Panc1 (cell line): Measurements from ENCODE around the gene ATP6V0E2. TPM values are rescaled to one million over a fixed set of nuclear protein-coding genes. Genes with fewer than 3 reads are reported as not detected.

ENCODE experiments used
- ATAC-seq: fragments of 200-7000 bp; cut with Tn5 transposase; 2 replicates; pipeline ENCODE4 v1.9.1; 2020; ENCODE audit warnings: mild to moderate bottlenecking, moderate library complexity
- BruUV-seq: library from RNA; stranded (reverse); fragments of 400-500 nt; replicated peaks from 2 replicates; lab custom pipeline; 2021; lab: Mats Ljungman, UMichigan
- CTCF ChIA-PET: fragments of 300-600 bp; sonication (Branson Sonifier 250); formaldehyde crosslinking; loops from one replicate; lab custom pipeline; 2022; ENCODE audit warnings: antibody characterized with exemption; lab: Charles Lee
- POLR2A ChIA-PET: fragments of 300-600 bp; sonication (Branson Sonifier 250); formaldehyde crosslinking; loops from one replicate; lab custom pipeline; 2022; ENCODE audit warnings: antibody characterized with exemption; lab: Charles Lee
- DNase-seq: peaks from one replicate; pipeline ENCODE4 v3.0.0-alpha.2; 2010; ENCODE audit warnings: low read depth, low spot score
- H3K27ac ChIP-seq: 2 replicates; pipeline ENCODE4 v1.5.1; 2011; ENCODE audit warnings: mild to moderate bottlenecking, low read length, inconsistent platforms
- H3K27me3 ChIP-seq: fragments of 200-500 bp; sonication (Bioruptor generic); 2 replicates; pipeline ENCODE4 v1.6.0; 2014; ENCODE audit warnings: low read length, inconsistent platforms; ENCODE audit not compliant: control insufficient read depth, insufficient read depth
- H3K36me3 ChIP-seq: fragments of 200-500 bp; sonication (Bioruptor generic); 2 replicates; pipeline ENCODE4 v1.5.1; 2014; ENCODE audit warnings: inconsistent platforms, mild to moderate bottlenecking, low read length, moderate library complexity; ENCODE audit not compliant: control insufficient read depth, insufficient read depth
- H3K4me1 ChIP-seq: 2 replicates; pipeline ENCODE4 v1.5.1; 2011; ENCODE audit warnings: inconsistent platforms, mild to moderate bottlenecking, low read length, moderate library complexity; ENCODE audit not compliant: control insufficient read depth, insufficient read depth
- H3K4me3 ChIP-seq, 2 experiments: 2 replicates each; pipeline ENCODE4 v1.5.1; 2011 to 2012; ENCODE audit warnings: low read depth in 2 of 2, low read length in 2 of 2, mild to moderate bottlenecking in 2 of 2, inconsistent platforms in 1 of 2, moderate library complexity in 1 of 2
- H3K9me3 ChIP-seq: fragments of 200-500 bp; sonication (Bioruptor generic); 2 replicates; pipeline ENCODE4 v1.5.1; 2014; ENCODE audit warnings: low read depth, mild to moderate bottlenecking, inconsistent platforms, low read length, moderate library complexity; ENCODE audit not compliant: control insufficient read depth, insufficient read depth
- CTCF ChIP-seq: fragments of 450-650 bp; IDR thresholded peaks from 2 replicates; pipeline ENCODE4 v1.5.1; 2017; ENCODE audit warnings: mild to moderate bottlenecking
- POLR2AphosphoS5 ChIP-seq: IDR thresholded peaks from 2 replicates; pipeline ENCODE4 v1.6.1; 2012; ENCODE audit warnings: mild to moderate bottlenecking, low read depth, low read length, moderate library complexity
- SIN3A ChIP-seq: IDR thresholded peaks from 2 replicates; pipeline ENCODE4 v1.6.1; 2012; ENCODE audit warnings: low read depth, mild to moderate bottlenecking, low read length, moderate library complexity, borderline replicate concordance; ENCODE audit not compliant: insufficient read depth
- TCF7L2 ChIP-seq: IDR thresholded peaks from 2 replicates; pipeline ENCODE4 v1.6.1; 2011; ENCODE audit warnings: mild to moderate bottlenecking, low read depth, low read length, inconsistent platforms
- in situ Hi-C: cut with HindIII; loops from 2 replicates; pipeline ENCODE4 v1.10.0; 2016; ENCODE audit warnings: low sequenced_read_pairs, low pct_unique_long_range_greater_than_20kb
- intact Hi-C: fragments of 100-400 bp; cut with micrococcal nuclease; formaldehyde crosslinking; loops from one replicate; pipeline ENCODE4 v1.10.0; 2022; ENCODE audit not compliant: unreplicated experiment
- total RNA-seq: library from RNA; stranded (reverse); gene quantifications from one replicate; pipeline ENCODE4 v1.2.1, GENCODE V29; 2021; ENCODE audit not compliant: unreplicated experiment
- TF ChIP-seq, protein P1 (sequence below), 2 experiments: IDR thresholded peaks; 2 replicates each; pipeline ENCODE4 v1.6.1; 2011 to 2012; ENCODE audit warnings: low read depth in 2 of 2, control low read depth in 1 of 2, low read length in 1 of 2, mild to moderate bottlenecking in 1 of 2, moderate library complexity in 1 of 2; ENCODE audit not compliant: insufficient read depth in 1 of 2

Gene ATP6V0E2
- total RNA-seq, 1 experiment from 2014 or later, result 44.7 TPM

- POLR2A ChIA-PET, result no interaction called here
- DNase-seq (no peak), ATAC-seq (no peak)
- TF ChIP-seq CTCF, result no peak
- TF ChIP-seq SIN3A, result no peak
- in situ Hi-C loops (no loop called here), intact Hi-C loops (no loop called here)
- Histone ChIP-seq H3K4me3 (peak overlapping the region; percentile 69 to 88), H3K27me3 (no peaks in the 10 kb centered on the region), H3K4me1 (peaks cover 12% of the 10 kb centered on the region), H3K9me3 (no peaks in the 10 kb centered on the region), H3K36me3 (no peaks in the 10 kb centered on the region; the same call in 1 of the 2 replicates), H3K27ac (no peak overlapping the region)
- no TSS peak for BruUV-seq
- CTCF ChIA-PET, result no interaction called here
Measured at GRCh38 chr7:149874644-149875028, 867 bp downstream of the ATP6V0E2 start.

GRCh38 chr7:149875396-149875795, 1.6 kb downstream of the ATP6V0E2 start:
- POLR2A ChIA-PET, result no interaction called here

DNA sequence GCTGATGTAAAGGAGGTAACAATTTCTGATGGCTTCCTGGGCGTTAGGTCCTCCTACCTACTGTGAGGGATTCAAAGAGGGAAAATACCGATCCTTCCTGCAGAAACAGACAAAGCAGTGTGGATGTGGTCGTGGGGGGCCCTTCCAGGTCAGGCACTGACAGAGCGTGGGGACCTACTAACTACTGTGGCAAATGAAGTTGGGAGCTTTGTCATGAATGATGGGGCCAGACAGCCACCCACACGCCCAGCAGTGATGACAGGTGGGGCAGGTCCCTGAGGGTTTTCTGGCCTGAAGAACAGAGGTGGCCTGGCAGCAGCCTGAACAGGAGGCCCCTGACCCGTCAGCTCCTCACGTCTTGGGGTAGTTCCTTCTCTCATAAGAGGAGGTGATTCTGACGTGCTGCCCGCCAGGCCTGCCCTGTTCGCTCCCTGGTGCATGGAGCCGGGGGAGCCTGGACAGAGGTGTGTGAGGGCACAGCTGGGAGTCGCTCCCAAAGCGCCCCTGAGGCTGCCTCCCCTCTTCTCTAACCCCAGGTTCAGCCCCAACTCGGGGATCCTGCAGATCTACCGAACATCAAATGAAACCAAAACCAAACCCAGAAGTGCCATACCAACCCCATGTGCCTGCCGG, 4.2 kb downstream of the ATP6V0E2 start:
- H3K27me3 ChIP-seq, result no peaks in the 10 kb centered on the region
- H3K9me3 ChIP-seq, result no peaks in the 10 kb centered on the region
- TF ChIP-seq, protein P1, sequence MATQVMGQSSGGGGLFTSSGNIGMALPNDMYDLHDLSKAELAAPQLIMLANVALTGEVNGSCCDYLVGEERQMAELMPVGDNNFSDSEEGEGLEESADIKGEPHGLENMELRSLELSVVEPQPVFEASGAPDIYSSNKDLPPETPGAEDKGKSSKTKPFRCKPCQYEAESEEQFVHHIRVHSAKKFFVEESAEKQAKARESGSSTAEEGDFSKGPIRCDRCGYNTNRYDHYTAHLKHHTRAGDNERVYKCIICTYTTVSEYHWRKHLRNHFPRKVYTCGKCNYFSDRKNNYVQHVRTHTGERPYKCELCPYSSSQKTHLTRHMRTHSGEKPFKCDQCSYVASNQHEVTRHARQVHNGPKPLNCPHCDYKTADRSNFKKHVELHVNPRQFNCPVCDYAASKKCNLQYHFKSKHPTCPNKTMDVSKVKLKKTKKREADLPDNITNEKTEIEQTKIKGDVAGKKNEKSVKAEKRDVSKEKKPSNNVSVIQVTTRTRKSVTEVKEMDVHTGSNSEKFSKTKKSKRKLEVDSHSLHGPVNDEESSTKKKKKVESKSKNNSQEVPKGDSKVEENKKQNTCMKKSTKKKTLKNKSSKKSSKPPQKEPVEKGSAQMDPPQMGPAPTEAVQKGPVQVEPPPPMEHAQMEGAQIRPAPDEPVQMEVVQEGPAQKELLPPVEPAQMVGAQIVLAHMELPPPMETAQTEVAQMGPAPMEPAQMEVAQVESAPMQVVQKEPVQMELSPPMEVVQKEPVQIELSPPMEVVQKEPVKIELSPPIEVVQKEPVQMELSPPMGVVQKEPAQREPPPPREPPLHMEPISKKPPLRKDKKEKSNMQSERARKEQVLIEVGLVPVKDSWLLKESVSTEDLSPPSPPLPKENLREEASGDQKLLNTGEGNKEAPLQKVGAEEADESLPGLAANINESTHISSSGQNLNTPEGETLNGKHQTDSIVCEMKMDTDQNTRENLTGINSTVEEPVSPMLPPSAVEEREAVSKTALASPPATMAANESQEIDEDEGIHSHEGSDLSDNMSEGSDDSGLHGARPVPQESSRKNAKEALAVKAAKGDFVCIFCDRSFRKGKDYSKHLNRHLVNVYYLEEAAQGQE (IDR thresholded peaks at IDR 0.05; ENCODE audit: insufficient read depth in 1 of 2, low read depth in 2 of 2, low read length in 1 of 2), result no peak
- TF ChIP-seq TCF7L2 (no peak), CTCF (no peak), SIN3A (no peak), POLR2AphosphoS5 (no peak)
- no TSS peak for BruUV-seq
- H3K36me3 ChIP-seq, result no peaks in the 10 kb centered on the region; the same call in 1 of the 2 replicates
- DNase-seq (no peak), ATAC-seq (no peak)
- H3K4me3 ChIP-seq, result no peak overlapping the region
- no peak overlapping the region for H3K27ac ChIP-seq
- intact Hi-C loops (no loop called here), in situ Hi-C loops (no loop called here)
- peaks cover 5% of the 10 kb centered on the region for H3K4me1 ChIP-seq
- ChIA-PET POLR2A (no interaction called here), CTCF (no interaction called here)

More at GRCh38 chr7:149875396-149875795, 1.6 kb downstream of the ATP6V0E2 start:
- TF ChIP-seq POLR2AphosphoS5, result no peak
- Histone ChIP-seq H3K4me3 (no peak overlapping the region), H3K4me1 (peaks cover 12% of the 10 kb centered on the region), H3K36me3 (no peaks in the 10 kb centered on the region; the same call in 1 of the 2 replicates), H3K9me3 (no peaks in the 10 kb centered on the region), H3K27me3 (no peaks in the 10 kb centered on the region), H3K27ac (no peak overlapping the region)
- intact Hi-C loops (no loop called here), in situ Hi-C loops (no loop called here)
- CTCF ChIA-PET, result no interaction called here
- ATAC-seq, result no peak
- no TSS peak for BruUV-seq
- DNase-seq, result no peak
